HG02588 (cell line): Measurements from ENCODE around the gene GSTM4.

Source experiments
- ATAC-seq: cut with Tn5 transposase; IDR thresholded peaks from one replicate; pipeline ENCODE4 v1.9.1; 2021; ENCODE audit warnings: mild to moderate bottlenecking, moderate library complexity; ENCODE audit not compliant: unreplicated experiment

GSTM4 gene

DNA sequence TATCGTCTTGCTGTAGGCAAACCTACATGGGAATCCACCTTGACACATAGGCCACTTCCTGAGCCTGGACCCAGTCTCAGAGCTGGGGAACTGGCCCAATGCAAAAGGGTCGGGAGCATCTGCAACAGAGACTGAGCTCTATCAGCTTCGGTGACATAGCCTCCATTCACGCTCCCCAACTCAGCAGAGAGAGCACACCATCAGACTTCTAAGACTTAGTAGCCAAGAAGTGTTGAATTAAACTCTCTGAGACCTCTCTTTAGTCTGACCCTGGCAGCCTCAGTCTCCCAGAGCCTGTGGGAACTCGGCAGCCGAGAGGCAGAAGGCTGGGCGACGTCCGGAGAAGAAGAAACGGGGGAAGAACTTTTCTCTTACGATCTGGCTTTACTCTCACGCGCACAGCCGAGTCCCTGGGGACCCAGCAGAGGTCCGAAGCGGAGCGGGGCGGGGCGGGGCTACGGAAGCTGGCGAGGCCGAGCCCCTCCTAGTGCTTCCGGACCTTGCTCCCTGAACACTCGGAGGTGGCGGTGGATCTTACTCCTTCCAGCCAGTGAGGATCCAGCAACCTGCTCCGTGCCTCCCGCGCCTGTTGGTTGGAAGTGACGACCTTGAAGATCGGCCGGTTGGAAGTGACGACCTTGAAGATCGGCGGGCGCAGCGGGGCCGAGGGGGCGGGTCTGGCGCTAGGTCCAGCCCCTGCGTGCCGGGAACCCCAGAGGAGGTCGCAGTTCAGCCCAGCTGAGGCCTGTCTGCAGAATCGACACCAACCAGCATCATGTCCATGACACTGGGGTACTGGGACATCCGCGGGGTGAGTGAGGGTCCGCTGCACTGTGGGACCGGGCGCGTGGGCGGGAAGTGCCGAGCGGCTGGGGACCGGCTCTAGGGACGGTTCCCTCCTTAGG, at the start of gene GSTM4:
Gene GSTM4, plus strand, starts transcription at position 485 of the 905 bp plus-strand sequence. Its CDS starts 291 bp downstream, at position 776.
- ATAC-seq = peak; percentile 83

DNA sequence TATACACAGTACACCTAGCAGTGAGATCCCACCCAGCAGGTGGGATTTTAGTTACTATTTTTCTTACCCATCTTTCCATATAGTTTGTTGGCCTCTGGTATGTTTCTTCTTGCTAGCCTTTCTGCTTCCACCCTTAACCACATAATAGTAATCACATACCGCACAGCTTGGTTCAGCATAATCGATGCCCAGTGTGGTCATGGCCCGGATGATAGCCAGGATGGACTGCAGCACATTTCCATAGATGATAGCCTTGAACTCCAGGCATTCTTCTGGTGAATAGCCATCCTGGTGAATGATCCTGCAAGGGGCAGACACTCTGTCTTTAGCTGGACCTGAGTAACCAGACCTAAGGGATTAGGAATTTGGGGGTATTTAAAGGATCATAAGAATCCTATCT, 46.0 kb upstream of the GSTM4 start:
- ATAC-seq = no peak

DNA sequence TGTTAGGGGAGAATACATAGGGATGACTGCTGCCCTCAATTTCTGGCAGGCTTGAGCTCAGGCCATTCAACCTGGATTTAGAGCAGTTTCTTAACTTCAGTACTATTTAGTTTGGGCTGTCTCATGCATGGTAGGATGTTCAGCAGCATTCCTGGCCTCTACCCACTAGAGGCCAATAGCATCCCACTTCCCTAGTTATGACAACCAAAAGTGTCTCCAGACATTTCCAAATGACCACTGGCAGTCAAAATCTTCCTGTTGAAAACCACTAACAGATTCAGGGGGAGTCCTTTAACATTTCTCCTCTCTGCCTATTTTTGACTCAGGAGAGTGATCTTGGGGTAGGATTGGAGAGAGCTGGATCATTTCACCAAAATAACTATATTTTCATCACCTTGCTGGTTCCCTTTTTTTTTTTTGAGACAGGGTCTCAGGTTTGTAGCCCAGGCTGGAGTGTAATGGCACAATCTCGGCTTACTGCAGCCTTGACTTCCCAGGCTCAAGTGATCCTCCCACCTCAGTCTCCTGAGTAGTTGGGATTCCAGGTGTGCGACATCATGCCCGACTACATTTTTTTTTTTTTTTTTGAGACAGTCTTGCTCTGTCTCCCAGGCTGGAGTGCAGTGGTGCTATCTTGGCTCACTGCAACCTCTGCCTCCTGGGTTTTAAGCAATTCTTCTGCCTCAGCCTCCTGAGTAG, 45.1 kb upstream of the GSTM4 start:
- no peak for ATAC-seq

DNA sequence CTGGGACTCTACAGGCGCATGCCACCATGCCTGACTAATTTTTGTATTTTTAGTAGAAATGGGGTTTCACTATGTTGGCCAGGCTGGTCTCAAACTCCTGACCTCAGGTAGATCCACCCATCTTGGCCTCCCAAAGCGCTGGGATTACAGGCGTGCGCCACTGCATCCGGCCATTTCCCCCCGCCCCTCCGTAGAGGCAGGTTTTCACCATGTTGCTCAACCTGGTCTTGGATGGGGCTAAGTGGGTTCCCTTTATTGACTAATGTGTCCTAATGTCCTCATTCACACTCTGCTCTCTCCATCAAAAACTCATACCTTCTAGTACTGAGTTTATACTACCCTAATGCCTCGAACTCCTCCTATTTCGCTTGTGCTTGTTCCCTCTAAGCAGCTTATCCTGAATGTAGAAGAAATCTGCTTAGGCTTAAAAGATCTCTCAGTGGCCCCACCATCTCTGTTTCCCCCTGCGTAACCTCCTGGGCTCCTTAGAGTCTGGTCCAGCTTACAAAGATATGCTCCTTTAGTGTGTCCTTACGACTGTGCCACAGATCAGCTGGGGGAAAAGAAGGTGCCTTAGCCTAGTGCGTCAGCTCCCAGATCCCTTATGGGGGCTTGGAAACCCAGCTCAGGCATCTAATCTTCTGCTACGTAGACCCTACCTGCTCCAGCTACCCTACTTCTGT, 44.5 kb upstream of the GSTM4 start:
- no peak for ATAC-seq

DNA sequence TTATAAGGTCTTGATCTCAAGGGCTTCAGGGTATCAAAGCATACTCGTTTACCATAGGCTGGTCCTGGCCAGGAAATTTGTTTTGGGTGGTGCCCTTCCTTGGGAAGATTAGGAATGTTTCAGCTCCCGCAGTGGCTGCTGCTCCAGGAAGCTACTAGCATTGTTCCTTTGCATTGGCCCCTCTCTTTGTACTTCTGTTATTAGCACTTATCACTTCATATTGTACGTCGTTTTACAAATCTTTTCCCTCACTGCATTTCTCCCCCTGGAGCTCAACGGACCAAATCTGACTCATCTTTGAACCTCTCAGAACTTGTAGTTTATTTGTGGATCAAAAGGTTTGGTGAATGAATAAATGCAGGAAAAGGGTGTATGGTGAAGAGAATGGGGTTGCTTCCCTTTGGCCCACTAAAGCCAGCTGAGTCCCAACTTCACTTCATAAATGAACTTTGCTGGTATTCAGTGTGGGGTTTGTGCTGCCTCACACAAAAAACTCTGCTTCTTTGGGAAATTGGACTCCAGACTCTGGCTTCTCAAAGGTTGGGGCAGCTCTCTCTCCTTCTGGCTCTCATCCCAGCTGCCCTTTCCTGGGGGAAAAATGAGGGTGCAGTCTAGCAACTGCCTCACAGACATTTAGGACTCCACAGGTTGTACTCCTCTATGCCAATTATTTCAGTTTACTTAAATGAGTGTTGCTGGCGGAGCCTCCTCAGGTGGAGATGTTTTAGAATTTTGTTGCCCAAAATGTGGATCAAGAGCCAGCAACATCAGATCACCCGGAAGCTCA, 42.3 kb upstream of the GSTM4 start:
- ATAC-seq = no peak

DNA sequence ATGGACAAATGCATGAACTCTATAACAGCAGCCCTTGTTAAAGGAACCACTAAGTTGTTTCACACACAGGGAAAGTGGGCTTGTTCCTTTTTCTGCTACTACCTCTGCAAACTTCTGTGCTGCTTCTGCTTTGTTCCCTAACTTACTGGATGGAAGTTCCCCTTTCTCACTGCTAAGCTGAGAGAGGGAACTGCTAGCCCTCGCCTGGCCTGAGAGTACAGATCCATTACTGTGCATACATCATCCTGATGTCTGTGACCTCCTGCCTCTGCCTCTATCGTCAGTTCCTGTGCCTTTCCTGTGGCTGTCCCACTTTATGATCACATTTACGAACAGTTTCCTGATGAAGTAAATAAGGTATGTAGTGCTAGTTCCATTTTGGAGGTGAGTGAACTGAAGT, 40.0 kb upstream of the GSTM4 start:
- ATAC-seq = no peak

DNA sequence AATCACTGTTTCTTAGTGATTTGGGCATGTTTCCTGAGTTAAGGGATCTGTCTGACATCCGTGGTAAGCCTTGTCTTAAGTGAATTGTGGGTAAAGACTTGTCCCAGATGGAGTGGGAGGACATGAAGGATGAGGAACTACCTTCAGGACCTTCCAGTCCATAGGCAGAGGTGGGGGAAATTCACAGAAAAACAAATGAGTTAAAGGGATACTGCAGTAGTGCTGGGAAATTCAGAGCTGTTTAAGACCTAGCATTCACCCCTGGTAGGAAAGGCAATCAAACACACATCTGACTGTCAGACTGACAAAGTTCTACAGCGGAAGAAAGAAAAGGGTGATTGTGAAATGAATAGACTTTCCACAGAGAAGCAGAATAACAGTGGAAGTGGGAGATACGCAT, 39.5 kb upstream of the GSTM4 start:
- ATAC-seq = no peak

DNA sequence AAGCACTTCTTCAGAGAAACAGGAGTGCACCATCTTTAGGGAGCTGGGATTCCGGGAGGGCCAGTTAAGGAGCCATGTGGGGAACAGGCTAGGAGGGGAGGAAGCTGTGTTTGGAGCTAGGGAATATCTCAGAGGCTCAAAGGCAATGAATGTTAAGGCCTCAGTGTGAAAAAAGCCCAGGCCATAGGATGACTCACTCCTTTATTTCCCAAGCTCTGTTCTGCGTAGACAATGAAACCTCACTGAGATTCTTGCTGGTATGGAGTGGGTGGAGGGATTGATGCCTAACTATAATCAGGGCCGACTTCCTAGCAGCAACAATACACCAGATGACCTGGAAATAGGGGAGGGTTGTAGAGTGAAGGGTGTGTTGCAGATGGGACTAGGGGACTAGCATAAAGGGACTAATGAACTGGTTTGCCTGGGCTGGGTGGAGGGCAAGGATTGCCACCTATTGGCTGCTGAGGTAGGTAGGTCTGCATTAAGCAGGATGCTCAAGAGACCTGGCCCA, 38.6 kb upstream of the GSTM4 start:
- no peak for ATAC-seq

DNA sequence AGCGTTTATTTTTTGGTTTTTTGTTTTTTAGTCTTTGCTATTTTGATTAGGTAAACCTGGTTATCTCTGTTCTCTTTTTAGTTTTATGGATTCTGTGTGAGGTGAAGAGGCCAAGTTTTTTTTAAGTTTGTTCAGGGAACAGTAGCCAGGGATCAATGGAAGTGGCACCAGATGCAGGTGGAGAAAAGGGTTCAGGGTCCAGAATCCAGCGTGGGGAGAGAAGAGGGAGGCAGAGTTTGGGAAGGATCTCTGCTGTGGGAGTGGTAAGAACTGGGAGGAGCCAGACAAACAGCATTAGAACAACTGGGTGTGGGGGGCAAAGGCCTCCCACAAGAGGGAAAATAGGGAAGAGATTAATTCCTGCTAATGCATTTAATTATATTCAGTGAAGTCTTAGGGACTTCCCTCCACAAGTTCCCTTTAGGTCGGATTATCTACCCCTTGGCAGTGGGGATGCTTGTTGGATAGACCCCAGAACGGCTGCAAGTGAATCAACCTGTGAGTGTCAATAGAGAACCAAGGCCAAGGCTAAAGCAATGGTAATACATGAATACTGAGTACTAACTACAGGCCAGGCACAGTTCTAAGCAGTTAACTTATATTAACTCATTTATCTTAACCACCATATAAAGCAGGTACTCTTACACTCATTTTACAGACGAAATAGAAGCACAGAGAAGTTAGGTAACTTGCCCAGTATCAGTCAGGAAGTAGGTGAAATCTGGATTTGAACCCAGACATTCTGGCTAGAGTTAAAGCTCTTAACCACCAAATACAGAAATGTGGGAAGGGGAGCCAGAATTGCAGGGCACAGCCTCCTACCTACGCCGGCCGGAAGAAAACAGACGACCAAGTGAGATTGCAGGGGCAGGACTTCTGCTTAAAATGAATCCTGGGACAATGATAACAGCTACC, 37.0 kb upstream of the GSTM4 start:
- ATAC-seq = no peak

DNA sequence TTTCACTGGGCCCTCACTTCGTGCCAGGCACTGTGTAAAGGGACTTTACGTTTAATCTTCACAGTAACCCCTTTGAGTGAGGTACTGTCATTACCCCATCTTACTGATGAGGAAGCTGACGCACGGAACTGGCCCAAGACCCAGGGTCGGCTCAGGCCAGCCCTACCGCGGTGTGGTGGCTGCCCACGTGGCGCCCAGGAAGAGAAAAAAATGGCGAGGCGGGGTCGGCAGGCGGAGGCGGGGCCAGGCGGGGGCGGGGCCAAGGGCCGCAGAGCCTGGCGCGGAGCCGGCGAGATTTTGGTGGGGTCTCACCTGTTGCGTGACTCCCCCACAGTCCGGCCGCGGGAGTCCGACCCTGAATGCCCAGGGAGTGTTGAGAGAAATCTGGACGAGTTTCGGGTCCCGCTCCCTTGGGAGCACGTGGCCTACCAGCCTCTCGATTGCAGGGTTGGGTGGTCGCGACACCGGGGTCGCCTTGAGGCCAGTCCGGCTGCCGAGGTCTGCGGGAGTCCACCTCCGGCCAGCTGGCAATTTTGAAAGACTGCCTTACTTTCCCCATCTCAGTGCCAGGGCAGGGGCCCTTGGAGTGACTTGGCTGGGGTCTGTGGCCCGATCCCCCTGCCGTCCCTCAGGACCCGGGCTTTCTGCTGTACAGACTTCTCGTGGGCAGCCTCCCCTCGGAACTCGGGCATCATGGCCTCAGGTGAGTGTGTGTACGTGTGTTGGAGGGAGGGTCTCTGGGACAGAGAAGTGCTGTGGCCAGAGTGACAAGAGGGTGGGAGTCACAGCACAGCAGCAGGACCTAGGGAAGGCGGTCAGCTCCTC, 36.1 kb upstream of the GSTM4 start, which contains the start of the genes AMPD2 and GNAT2:
Gene AMPD2, plus strand, starts transcription at position 262 of the 825 bp plus-strand sequence. CDS start 1,339 bp downstream, outside the sequence.
Gene GNAT2, minus strand, starts transcription at position 41 of the 825 bp plus-strand sequence. CDS start 6,746 bp downstream, outside the sequence.
- peak; percentile 47 for ATAC-seq

DNA sequence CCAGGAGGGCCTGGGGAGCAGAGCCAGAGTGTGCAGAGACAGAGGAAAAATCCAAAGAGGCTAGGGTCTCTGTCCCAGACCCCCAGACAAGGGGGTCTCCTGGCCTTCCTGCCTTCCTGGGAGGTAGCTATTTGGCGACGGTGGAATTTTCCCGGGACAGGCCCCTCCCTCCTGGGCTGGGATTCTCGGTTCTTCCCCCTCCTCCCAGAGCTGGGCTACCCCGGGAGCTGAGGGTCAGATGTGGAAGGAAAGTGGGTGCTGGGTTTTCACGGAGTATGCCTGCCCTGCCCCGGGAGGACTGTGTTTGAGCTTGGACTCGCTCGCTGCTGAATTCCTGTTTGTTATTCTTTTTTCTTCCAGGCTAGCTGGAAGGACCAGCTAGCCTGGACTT, 35.5 kb upstream of the GSTM4 start:
- no peak for ATAC-seq

DNA sequence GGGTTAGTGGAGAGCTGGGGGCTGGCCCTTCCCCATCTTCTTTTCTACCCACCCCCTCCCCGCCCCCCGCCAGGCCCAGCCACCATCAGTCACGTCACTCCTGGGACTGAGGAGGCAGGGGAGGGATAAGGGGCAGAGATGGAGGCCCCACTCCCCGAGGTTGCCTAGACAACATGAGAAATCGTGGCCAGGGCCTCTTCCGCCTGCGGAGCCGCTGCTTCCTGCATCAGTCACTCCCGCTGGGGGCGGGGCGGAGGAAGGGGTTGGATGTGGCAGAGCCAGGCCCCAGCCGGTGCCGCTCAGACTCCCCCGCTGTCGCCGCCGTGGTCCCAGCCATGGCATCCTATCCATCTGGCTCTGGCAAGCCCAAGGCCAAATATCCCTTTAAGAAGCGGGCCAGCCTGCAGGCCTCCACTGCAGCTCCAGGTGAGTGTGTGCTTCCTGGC, 35.0 kb upstream of the GSTM4 start:
- peak; percentile 64 for ATAC-seq

DNA sequence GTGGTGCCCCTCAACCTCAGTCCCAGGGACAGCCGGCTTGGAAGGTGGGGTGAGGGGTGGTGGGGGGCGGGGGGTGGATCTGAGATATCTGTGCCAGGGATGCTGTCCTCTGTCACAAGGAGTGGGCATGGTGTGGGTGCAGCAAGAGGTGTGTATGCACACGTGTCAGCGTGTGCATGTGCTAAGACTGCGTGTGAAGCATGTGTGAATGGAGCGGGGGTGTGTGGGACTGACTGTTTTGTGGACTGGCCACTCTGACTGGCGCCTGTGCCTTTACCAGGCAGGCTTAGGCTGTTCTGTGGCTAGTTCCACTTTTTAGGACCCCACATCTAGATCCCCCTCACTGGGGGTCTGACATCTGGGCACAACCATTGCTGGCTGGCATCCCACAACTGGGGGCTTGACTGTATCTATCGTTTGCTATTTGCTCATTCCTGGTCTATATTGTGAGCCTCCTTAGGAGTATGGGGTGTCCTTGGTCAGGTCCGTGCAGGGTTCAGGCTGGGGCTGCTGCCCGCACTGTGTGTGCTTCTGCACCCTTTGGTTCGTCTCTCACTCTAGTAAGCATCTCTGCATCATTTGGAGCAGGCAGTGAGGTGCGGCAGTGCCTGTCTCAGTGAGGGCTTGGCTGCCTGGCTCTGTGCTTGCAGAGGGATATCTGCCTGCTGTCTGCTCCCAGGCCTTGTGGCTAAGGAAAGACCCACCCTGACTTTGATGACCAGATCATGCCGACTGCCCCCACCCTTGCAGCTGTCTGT, 34.3 kb upstream of the GSTM4 start:
- ATAC-seq = no peak

DNA sequence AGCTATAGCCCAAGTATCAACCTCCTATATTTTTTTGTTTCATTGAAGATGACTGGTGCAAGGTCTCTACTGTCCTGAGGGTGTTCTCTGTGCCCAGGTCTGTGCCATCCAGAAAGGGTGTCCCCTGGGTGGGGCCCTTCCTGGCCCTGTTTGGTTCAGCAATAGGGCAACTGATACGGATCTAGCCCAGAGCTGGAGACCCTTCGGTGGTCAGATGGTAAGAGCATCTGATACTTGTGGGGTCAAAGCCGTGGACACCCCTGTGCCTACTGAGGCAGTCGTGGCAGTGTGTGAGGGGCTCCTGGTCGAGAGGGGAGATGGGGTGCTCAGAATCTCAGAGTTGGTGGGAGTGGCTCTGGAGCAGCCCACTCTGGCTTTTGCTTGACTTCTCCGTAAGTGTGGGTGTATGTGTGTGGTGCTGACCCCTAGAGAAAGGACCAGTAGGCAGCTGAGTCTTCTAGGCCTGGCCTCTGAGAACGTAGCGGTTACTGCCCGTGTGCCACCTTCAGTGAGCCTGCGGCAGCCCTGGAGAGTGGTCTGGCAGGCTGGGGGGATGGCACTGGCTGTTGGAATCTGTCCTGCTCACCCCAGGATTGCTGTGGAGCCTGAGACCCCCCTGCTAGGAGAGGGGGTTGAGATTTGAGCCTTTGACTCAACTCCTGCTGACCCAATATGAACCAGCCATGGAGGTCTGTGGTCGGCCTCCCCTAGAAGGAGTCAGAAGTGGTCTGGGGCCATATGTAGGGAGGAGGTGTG, 33.6 kb upstream of the GSTM4 start:
- no peak for ATAC-seq

DNA sequence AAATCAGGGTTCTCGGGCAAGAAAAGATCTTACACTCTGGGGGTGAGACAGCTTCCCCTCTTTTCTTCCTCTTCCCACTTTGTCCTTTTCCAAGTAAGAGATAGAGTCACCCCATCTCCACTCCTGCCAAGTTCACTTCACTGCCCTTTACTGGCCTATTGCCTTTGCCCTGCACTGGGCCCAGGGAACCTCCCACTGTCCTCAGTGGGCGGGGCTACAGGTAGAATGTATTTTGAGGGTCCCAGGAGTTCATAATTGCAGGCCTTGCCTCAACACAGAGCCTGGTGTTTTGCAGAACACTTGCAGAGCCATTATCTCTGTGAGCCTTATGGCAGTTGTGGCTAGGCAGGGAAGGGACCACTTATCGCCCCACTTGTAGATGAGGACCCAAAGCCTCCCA, 33.0 kb upstream of the GSTM4 start:
- no peak for ATAC-seq

DNA sequence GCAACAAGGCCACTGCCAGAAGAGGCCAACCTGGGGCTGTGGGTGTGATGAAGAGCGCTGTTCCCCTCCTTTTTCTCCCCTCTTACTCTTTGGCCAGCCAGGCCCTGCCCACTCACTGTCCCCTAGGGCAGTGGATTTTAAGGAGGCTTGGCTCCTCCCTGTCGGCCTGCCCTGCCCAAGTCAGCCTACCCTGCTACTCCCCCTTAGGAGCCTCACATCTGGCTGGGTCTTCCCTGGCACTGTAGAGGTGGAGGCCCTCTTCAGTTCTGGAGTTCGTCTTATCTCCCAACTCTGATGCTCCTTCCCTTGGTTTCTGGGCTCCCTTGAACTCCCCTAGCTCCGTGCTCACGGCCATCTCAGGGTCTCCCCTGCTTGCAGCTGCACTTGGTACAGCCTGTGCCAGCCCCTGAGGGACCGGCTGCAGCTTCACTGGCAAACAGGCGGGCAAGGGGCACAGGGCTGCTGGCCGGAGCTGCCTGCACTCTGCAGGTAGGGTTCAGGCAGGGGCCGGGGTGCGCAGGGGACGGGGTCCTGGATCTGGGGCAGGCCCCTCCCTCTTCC, 32.2 kb upstream of the GSTM4 start:
- no peak for ATAC-seq
